Measurements from ENCODE around the gene CACNA1B.
"Not testable (repeated sequence)": the region's sequence is repeated elsewhere in the genome, so short reads cannot be mapped to it uniquely, and the experiment has no call there.

Gene CACNA1B

DNA sequence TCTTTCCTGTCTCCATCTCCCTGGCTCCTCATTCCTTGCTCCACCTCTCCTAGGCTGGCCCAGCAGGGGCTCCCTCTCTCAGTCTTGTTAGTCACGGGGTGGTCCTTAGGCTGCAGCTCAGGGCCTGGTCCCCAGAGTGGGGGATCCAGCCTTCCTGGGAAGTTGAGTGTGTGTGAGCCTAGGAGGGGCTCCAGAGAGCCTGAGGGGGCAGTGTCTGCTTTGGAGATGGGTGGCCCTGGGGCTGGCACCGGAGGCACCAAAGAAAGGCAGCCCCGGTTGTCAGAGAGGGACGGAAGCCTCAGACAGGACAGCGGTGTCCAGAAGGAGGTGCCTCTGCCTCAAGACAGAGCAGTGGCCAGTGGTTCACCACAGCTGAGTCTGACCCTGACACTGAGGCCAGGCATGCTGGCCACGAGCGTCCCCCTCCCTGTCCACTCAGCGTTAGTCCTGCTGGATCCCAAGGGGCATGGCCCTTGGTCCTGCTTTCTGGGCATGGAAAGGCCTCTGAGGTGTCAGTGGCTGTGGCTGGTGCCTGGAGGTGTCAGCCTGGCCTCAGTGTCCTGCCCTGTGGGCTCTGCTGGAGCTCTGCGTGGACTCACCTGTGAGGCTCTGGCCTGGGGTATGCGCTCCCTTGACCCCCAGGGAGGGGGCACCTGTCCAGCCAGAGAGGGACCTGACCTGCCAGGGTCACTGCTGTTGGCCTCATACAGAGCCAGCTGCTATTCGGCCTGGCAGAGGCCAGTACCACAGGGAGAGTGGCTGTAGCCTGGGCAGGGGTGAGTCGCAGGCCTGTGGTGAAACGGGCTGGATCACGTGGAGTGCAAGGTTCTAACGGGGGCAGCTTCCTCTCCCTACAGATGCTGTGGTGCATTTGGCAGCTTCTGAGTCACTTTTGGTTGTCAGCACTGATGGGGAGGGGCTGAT lies 130.6 kb downstream of the CACNA1B start:
- H3K36me3 Mint-ChIP-seq (ENCODE audit: low read depth) = no peaks in the 10 kb centered on the region
- H3K27ac Mint-ChIP-seq = no peak overlapping the region
- H3K9me3 Mint-ChIP-seq = no peaks in the 10 kb centered on the region
- peaks cover 3% of the 10 kb centered on the region for H3K27me3 Mint-ChIP-seq (ENCODE audit: low read depth)
- H3K4me3 Mint-ChIP-seq = no peak overlapping the region
- H3K4me1 Mint-ChIP-seq (ENCODE audit: low read depth) = no peaks in the 10 kb centered on the region

DNA sequence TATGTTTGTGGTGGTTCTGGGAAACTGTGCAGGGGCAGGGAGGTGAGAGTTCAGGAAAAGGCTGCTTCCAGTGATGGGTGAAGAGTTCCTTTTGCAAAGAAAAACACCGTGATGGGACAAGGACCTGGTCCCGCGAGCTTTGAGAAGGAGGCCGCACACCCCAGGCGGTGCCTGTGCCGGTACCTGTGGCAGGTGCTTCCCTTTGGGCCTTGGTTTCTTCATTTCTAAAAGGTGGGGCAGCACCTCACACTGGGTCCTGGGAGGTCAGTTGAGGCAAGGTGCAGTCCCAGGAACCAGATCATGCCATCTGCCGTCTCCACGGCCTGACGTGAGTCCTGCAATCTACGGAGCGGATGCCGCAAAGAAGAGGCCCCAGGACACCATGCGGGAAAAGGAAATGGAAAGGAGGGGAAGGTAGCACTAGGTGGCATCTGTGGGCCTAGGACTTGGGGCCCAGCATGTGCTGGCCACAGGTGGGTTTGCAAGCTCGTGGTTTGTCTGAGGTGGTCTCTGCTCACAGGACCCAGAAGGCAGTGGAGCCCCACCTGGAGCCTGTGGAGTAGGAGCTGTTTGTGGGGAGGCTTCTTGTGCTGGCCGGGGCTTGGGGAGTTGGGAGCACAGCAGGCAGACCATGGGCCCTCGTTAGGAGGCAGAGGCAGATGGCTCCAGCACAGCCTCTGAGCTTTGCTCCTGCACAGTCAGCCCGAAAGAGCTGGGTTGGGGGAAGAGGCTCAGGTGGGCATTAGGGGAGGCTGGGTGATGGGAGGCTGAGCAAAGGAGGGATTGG lies 131.6 kb downstream of the CACNA1B start:
- Mint-ChIP-seq H3K9me3 (no peaks in the 10 kb centered on the region), H3K36me3 (ENCODE audit: low read depth) (no peaks in the 10 kb centered on the region), H3K4me1 (ENCODE audit: low read depth) (no peaks in the 10 kb centered on the region), H3K27me3 (ENCODE audit: low read depth) (peaks cover 3% of the 10 kb centered on the region), H3K4me3 (no peak overlapping the region), H3K27ac (no peak overlapping the region)

DNA sequence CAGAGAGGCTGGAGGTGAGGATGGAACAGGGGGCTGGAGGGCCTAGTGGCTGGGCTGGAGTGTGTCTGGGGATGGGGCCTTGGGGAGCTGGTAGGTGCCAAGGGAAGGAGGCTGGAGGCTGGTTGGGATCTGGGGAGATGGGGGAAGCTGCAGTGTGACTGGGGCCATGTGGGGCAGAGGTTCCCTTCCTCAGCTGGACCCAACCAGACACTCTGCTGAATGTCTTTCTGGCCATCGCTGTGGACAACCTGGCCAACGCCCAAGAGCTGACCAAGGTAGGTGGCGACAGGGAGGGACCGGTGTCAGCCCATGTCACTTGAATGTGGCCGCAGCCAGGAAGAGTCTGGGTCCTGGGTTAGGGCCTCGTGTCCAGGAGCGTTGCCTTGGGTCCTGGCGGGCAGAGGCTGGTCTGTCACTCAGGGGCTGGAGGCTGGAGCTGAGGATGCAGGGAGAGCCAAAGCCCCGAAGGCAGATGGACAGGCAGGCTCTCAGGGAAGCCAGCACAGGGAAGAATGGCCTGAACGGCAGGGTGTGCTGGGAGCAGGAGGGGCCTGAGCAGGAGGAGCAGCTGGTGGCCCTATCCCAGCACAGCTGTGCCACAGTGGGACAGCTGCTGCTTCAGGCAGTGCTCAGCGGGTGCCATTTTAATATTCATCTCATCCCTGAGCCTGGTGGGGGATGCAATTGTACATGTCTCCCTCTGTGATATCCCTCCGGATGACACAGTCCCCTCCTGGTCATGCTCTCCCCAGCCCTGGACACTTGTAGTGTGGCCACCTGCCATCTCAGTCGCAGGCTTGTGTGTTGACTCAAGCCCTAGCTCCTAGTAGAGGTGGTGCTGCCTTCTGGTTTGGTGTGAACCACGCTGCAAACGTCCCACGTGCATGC lies 132.5 kb downstream of the CACNA1B start:
- peaks cover 3% of the 10 kb centered on the region for H3K27me3 Mint-ChIP-seq (ENCODE audit: low read depth)
- no peaks in the 10 kb centered on the region for H3K4me1 Mint-ChIP-seq (ENCODE audit: low read depth)
- H3K4me3 Mint-ChIP-seq = no peak overlapping the region
- H3K9me3 Mint-ChIP-seq = no peaks in the 10 kb centered on the region
- H3K27ac Mint-ChIP-seq = no peak overlapping the region
- no peaks in the 10 kb centered on the region for H3K36me3 Mint-ChIP-seq (ENCODE audit: low read depth)

- H3K4me3 Mint-ChIP-seq = no peak overlapping the region
- no peak overlapping the region for H3K27ac Mint-ChIP-seq
- H3K27me3 Mint-ChIP-seq (ENCODE audit: low read depth) = no peaks in the 10 kb centered on the region
- H3K4me1 Mint-ChIP-seq (ENCODE audit: low read depth) = no peaks in the 10 kb centered on the region
- H3K9me3 Mint-ChIP-seq = no peaks in the 10 kb centered on the region
- no peaks in the 10 kb centered on the region for H3K36me3 Mint-ChIP-seq (ENCODE audit: low read depth)
These were observed 133.3 kb downstream of the CACNA1B start for GRCh38 chr9:138010861-138011260.

GRCh38 chr9:138011951-138012500 lies 134.4 kb downstream of the CACNA1B start:
- H3K4me1 Mint-ChIP-seq (ENCODE audit: low read depth) = no peaks in the 10 kb centered on the region
- no peak overlapping the region for H3K27ac Mint-ChIP-seq
- H3K36me3 Mint-ChIP-seq (ENCODE audit: low read depth) = no peaks in the 10 kb centered on the region
- no peaks in the 10 kb centered on the region for H3K27me3 Mint-ChIP-seq (ENCODE audit: low read depth)
- no peaks in the 10 kb centered on the region for H3K9me3 Mint-ChIP-seq
- no peak overlapping the region for H3K4me3 Mint-ChIP-seq

GRCh38 chr9:138013273-138013672 lies 135.7 kb downstream of the CACNA1B start:
- no peak overlapping the region for H3K4me3 Mint-ChIP-seq
- no peaks in the 10 kb centered on the region for H3K4me1 Mint-ChIP-seq (ENCODE audit: low read depth)
- H3K36me3 Mint-ChIP-seq (ENCODE audit: low read depth) = no peaks in the 10 kb centered on the region
- no peak overlapping the region for H3K27ac Mint-ChIP-seq
- no peaks in the 10 kb centered on the region for H3K27me3 Mint-ChIP-seq (ENCODE audit: low read depth)
- no peaks in the 10 kb centered on the region for H3K9me3 Mint-ChIP-seq

DNA sequence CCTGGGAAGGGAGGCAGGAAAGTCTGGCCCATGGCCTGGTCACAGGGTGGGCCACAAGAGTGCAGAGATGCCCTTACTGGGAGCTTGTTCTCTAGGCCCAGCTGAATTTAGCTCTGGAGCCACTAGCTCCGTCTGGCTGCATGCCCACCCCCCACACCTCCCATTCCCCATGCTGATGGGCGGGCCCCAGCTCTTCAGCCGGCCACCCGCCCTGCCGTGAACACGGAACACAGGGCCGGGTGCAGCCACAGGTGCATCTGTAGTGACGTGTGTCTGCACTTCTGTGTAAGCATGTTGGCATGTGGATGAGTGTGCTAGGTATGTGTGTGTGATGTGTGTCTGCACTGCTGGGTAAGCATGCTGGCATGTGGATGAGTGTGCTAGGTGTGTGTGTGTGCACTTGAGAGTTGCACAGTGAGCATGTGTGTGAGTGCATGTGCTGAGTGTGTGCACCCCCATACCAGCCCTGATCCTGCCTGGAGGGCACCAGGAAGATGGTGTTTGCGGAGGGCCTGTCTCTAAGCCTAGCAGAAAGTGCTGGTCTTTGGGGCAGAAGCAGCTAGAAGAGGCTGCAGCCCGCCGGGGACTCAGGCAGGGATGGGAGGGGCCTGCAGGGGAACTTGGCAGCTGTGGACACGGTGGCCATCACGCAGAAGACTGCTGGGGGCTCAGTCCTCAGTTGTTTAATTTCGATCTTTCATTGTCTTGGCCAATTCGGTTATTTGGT lies 136.4 kb downstream of the CACNA1B start:
- H3K27me3 Mint-ChIP-seq (ENCODE audit: low read depth) = no peaks in the 10 kb centered on the region
- H3K36me3 Mint-ChIP-seq (ENCODE audit: low read depth) = no peaks in the 10 kb centered on the region
- no peak overlapping the region for H3K4me3 Mint-ChIP-seq
- no peak overlapping the region for H3K27ac Mint-ChIP-seq
- no peaks in the 10 kb centered on the region for H3K9me3 Mint-ChIP-seq
- no peaks in the 10 kb centered on the region for H3K4me1 Mint-ChIP-seq (ENCODE audit: low read depth)

GRCh38 chr9:138014563-138014945 lies 137.0 kb downstream of the CACNA1B start:
- Mint-ChIP-seq H3K4me1 (ENCODE audit: low read depth) (no peaks in the 10 kb centered on the region), H3K36me3 (ENCODE audit: low read depth) (no peaks in the 10 kb centered on the region), H3K27me3 (ENCODE audit: low read depth) (no peaks in the 10 kb centered on the region), H3K4me3 (no peak overlapping the region), H3K9me3 (no peaks in the 10 kb centered on the region), H3K27ac (no peak overlapping the region)

DNA sequence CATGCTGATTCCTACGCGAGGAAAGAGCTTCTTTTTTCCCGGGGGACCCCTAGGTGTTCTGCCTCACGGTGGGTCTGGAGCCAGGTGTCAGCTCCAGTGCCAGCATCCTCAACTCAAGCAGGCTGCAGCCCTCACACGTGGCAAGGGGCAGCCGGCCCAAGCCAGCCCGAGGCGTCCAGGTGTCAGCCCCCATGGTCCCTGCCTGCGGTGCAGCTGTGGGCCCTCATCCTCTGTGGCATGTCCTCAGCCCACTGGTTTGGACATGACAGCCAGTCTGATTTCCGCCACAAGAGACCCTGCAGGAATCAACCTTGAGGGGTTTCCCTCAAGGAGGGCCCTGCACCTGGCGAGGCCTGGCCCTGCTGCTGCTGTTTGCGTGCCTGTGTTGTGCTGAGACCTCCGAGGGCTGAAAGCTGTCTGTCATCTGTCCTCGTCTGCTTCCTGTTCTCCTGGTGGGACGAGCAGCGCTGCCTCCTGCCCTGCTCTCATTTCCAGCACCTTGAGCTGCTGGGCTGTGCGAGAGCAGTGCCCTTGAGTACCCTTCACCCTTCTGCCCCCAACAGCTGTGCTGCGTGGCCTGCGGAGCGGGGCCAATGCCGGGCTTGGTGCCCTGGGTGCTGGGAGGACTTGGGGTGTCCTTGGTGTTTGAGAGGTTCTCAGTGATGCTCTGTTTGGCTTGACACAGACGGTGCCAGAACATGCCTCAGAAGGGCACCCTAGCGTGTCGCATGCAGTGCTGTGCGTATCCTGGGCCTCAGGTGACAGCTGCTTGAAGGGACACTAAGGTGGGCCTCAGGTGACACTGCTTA lies 137.6 kb downstream of the CACNA1B start:
- H3K36me3 Mint-ChIP-seq (ENCODE audit: low read depth) = no peaks in the 10 kb centered on the region
- H3K9me3 Mint-ChIP-seq = no peaks in the 10 kb centered on the region
- H3K4me3 Mint-ChIP-seq = no peak overlapping the region
- no peaks in the 10 kb centered on the region for H3K4me1 Mint-ChIP-seq (ENCODE audit: low read depth)
- no peaks in the 10 kb centered on the region for H3K27me3 Mint-ChIP-seq (ENCODE audit: low read depth)
- no peak overlapping the region for H3K27ac Mint-ChIP-seq

- Mint-ChIP-seq H3K27me3 (ENCODE audit: low read depth) (peaks cover 3% of the 10 kb centered on the region), H3K4me3 (no peak overlapping the region), H3K36me3 (ENCODE audit: low read depth) (no peaks in the 10 kb centered on the region), H3K27ac (no peak overlapping the region), H3K4me1 (ENCODE audit: low read depth) (no peaks in the 10 kb centered on the region), H3K9me3 (no peaks in the 10 kb centered on the region)
These were observed 139.0 kb downstream of the CACNA1B start for GRCh38 chr9:138016406-138017187.

DNA sequence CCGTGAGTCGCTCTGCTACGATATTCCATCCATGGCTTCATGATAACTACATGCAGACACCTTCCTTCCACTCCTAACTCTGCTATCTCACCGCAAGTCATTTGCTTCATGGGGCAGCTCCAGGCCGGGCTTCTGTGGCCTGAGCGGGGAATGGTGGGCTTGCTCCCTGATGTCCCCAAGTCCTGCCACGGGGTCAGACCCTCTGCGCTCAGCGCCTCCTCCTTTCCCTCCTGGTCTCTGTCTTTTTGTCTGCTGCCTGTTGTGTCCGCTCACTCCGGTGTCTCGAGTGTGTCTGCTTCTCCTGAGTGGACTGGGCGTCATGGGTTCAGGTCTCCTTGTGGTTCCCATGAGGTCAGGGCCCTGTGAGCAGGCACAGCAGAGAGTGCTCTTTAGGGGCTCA lies 139.6 kb downstream of the CACNA1B start:
- H3K27me3 Mint-ChIP-seq (ENCODE audit: low read depth) = peaks cover 8% of the 10 kb centered on the region

GRCh38 chr9:138019514-138019913 lies 141.9 kb downstream of the CACNA1B start:
- peaks cover 13% of the 10 kb centered on the region for H3K27me3 Mint-ChIP-seq (ENCODE audit: low read depth)
- not testable (repeated sequence) for H3K4me1 Mint-ChIP-seq (ENCODE audit: low read depth); H3K36me3 Mint-ChIP-seq (ENCODE audit: low read depth); H3K27ac Mint-ChIP-seq; H3K4me3 Mint-ChIP-seq; H3K9me3 Mint-ChIP-seq

More for the DNA sequence above, 139.6 kb downstream of the CACNA1B start:
- Mint-ChIP-seq H3K4me3 (no peak overlapping the region), H3K4me1 (ENCODE audit: low read depth) (no peaks in the 10 kb centered on the region), H3K27ac (no peak overlapping the region), H3K36me3 (ENCODE audit: low read depth) (no peaks in the 10 kb centered on the region), H3K9me3 (no peaks in the 10 kb centered on the region)
